ENCODE measurements around the gene SEPTIN3.

- TF ChIP-seq CTCF (IDR thresholded peaks at IDR 0.05), result no peak
- no peak for TF ChIP-seq POLR2A (IDR thresholded peaks at IDR 0.05)
Measured at GRCh38 chr22:41963453-41964111, 5.7 kb upstream of the SEPTIN3 start.

All from Peyer's patch (tissue), 4 donors.